ENCODE data around the gene SYCE3. TPM values are rescaled to one million over a fixed set of nuclear protein-coding genes. Genes with fewer than 3 reads are reported as not detected.

SYCE3 gene
- total RNA-seq, 2 experiments from 2014 or later: not detected

DNA sequence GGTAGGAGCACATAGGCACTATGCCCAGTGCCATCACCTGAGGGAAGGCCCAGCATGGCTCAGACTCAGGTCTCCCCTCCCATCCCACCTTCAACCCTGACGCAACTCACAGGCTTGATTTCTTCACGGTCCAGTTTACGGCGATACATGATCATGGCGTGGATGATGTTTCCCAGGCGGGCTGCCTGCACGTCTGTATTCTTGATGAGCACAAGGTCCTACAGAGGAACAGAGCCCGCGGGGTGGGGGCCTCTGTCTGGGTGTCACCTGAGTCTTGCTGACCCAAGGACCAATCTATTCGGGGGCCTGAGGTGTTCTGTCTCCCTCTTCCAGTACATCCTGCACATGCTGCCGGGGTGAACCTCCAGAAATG, 11.7 kb upstream of the SYCE3 start:
- ChIA-PET CTCF (interaction anchor here (1.3 to 3.6 kb wide), 3 partner anchors 8 to 49 kb away, joined by 4 to 18 read pairs (median 11); partner anchors contain the start of genes SCO2 and SYCE3), POLR2A (interaction anchor here (0.9 to 1.6 kb wide), 3 partner anchors 8 to 11 kb away, joined by 3 to 4 read pairs (median 3); partner anchors contain the start of gene SYCE3)
- no peak for TF ChIP-seq CTCF (IDR thresholded peaks at IDR 0.05)
- Mint-ChIP-seq H3K4me3 (no peak overlapping the region), H3K4me1 (ENCODE audit: low read depth) (peaks cover under 1% of the 10 kb centered on the region), H3K27me3 (no peaks in the 10 kb centered on the region), H3K36me3 (ENCODE audit: low read depth) (peaks cover 17% of the 10 kb centered on the region), H3K27ac (no peak overlapping the region), H3K9me3 (no peaks in the 10 kb centered on the region)
- no peak for DNase-seq
- intact Hi-C loops (cut with micrococcal nuclease): no loop called here
- no peak for ATAC-seq

GRCh38 chr22:50573491-50574382, 11.0 kb upstream of the SYCE3 start:
- Mint-ChIP-seq H3K4me3 (no peak overlapping the region), H3K9me3 (no peaks in the 10 kb centered on the region), H3K27me3 (no peaks in the 10 kb centered on the region), H3K27ac (no peak overlapping the region), H3K36me3 (ENCODE audit: low read depth) (peaks cover 17% of the 10 kb centered on the region), H3K4me1 (ENCODE audit: low read depth) (no peaks in the 10 kb centered on the region)
- CTCF ChIA-PET: interaction anchor here (2.1 to 3.6 kb wide), 2 partner anchors 8 to 10 kb away, joined by 11 to 18 read pairs; partner anchors contain the start of gene SYCE3
- intact Hi-C loops (cut with micrococcal nuclease): no loop called here
- ATAC-seq: no peak
- DNase-seq: no peak
- POLR2A ChIA-PET: interaction anchor here (0.9 to 1.8 kb wide), 5 partner anchors 8 to 34 kb away, joined by 3 to 8 read pairs (median 4); partner anchors contain the start of genes CHKB and SYCE3
- TF ChIP-seq CTCF (IDR thresholded peaks at IDR 0.05): no peak

GRCh38 chr22:50572965-50573364, 10.2 kb upstream of the SYCE3 start:
- intact Hi-C loops (cut with micrococcal nuclease): no loop called here

GRCh38 chr22:50571264-50572175, 8.8 kb upstream of the SYCE3 start:
- DNase-seq: no peak
- no peak overlapping the region for H3K27ac Mint-ChIP-seq
- H3K9me3 Mint-ChIP-seq: no peaks in the 10 kb centered on the region

More at GRCh38 chr22:50572965-50573364, 10.2 kb upstream of the SYCE3 start:
- ATAC-seq: no peak
- Mint-ChIP-seq H3K27me3 (no peaks in the 10 kb centered on the region), H3K36me3 (ENCODE audit: low read depth) (peaks cover 20% of the 10 kb centered on the region), H3K4me1 (ENCODE audit: low read depth) (no peaks in the 10 kb centered on the region), H3K27ac (no peak overlapping the region), H3K9me3 (no peaks in the 10 kb centered on the region), H3K4me3 (no peak overlapping the region)
- no peak for DNase-seq
- ChIA-PET POLR2A (interaction anchor here (0.8 to 1.8 kb wide), 4 partner anchors 9 to 65 kb away, joined by 3 to 8 read pairs (median 4); partner anchors contain the start of genes CHKB and NCAPH2), CTCF (interaction anchor here (1.4 kb wide), 1 partner anchor 10 kb away, joined by 9 read pairs; the partner anchor contains the start of gene SYCE3)
- TF ChIP-seq CTCF (IDR thresholded peaks at IDR 0.05): no peak

More at GRCh38 chr22:50571264-50572175, 8.8 kb upstream of the SYCE3 start:
- ChIA-PET CTCF (interaction anchor here (1.4 kb wide), 1 partner anchor 9 kb away, joined by 9 read pairs; the partner anchor contains the start of gene SYCE3), POLR2A (interaction anchor here (1.2 to 4.0 kb wide), 3 partner anchors 8 to 46 kb away, joined by 3 to 12 read pairs (median 8); no protein-coding TSS in a partner anchor)
- Mint-ChIP-seq H3K36me3 (ENCODE audit: low read depth) (peaks cover 21% of the 10 kb centered on the region), H3K27me3 (no peaks in the 10 kb centered on the region), H3K4me1 (ENCODE audit: low read depth) (no peaks in the 10 kb centered on the region), H3K4me3 (no peak overlapping the region)
- intact Hi-C loops (cut with micrococcal nuclease): no loop called here
- TF ChIP-seq CTCF (IDR thresholded peaks at IDR 0.05): no peak
- ATAC-seq: no peak
